ENCODE measurements around the gene PRDM11.
A peak's percentile ranks its signal among the peaks of the same experiment; 100 is the strongest.

The PRDM11 gene

GRCh38 chr11:45209000-45209879, 62.8 kb downstream of the PRDM11 start:
- Histone ChIP-seq H3K4me1 (ENCODE audit: control insufficient read depth, low read depth, low read length) (peaks cover 10% of the 10 kb centered on the region), H3K36me3 (ENCODE audit: control insufficient read depth, low read depth, low read length) (no peaks in the 10 kb centered on the region), H3K9me3 (ENCODE audit: control insufficient read depth, low read depth, low read length) (no peaks in the 10 kb centered on the region), H3K27ac (ENCODE audit: low read length) (no peak overlapping the region), H3K4me3 (ENCODE audit: low read length) (no peak overlapping the region), H3K9ac (ENCODE audit: low read length) (peak overlapping the region; percentile 34), H3K27me3 (ENCODE audit: control insufficient read depth, insufficient read depth, low read length) (no peaks in the 10 kb centered on the region)

GRCh38 chr11:45209891-45210699, 63.7 kb downstream of the PRDM11 start:
- no peaks in the 10 kb centered on the region for H3K36me3 ChIP-seq (ENCODE audit: control insufficient read depth, low read depth, low read length)
- H3K27ac ChIP-seq (ENCODE audit: low read length), result no peak overlapping the region
- no peak overlapping the region for H3K4me3 ChIP-seq (ENCODE audit: low read length)

GRCh38 chr11:45210846-45211245, 64.4 kb downstream of the PRDM11 start:
- Histone ChIP-seq H3K27me3 (ENCODE audit: control insufficient read depth, insufficient read depth, low read length) (no peaks in the 10 kb centered on the region), H3K9me3 (ENCODE audit: control insufficient read depth, low read depth, low read length) (no peaks in the 10 kb centered on the region), H3K36me3 (ENCODE audit: control insufficient read depth, low read depth, low read length) (no peaks in the 10 kb centered on the region), H3K9ac (ENCODE audit: low read length) (no peak overlapping the region), H3K4me3 (ENCODE audit: low read length) (no peak overlapping the region), H3K27ac (ENCODE audit: low read length) (no peak overlapping the region), H3K4me1 (ENCODE audit: control insufficient read depth, low read depth, low read length) (peaks cover 10% of the 10 kb centered on the region)

More at GRCh38 chr11:45209891-45210699, 63.7 kb downstream of the PRDM11 start:
- Histone ChIP-seq H3K9me3 (ENCODE audit: control insufficient read depth, low read depth, low read length) (no peaks in the 10 kb centered on the region), H3K4me1 (ENCODE audit: control insufficient read depth, low read depth, low read length) (peaks cover 10% of the 10 kb centered on the region), H3K9ac (ENCODE audit: low read length) (peak overlapping the region; percentile 34), H3K27me3 (ENCODE audit: control insufficient read depth, insufficient read depth, low read length) (no peaks in the 10 kb centered on the region)

GRCh38 chr11:45211732-45212131, 65.3 kb downstream of the PRDM11 start:
- H3K27me3 ChIP-seq (ENCODE audit: control insufficient read depth, insufficient read depth, low read length), result no peaks in the 10 kb centered on the region
- no peak overlapping the region for H3K9ac ChIP-seq (ENCODE audit: low read length)
- H3K9me3 ChIP-seq (ENCODE audit: control insufficient read depth, low read depth, low read length), result no peaks in the 10 kb centered on the region
- H3K4me1 ChIP-seq (ENCODE audit: control insufficient read depth, low read depth, low read length), result peaks cover 10% of the 10 kb centered on the region
- H3K36me3 ChIP-seq (ENCODE audit: control insufficient read depth, low read depth, low read length), result no peaks in the 10 kb centered on the region
- H3K4me3 ChIP-seq (ENCODE audit: low read length), result no peak overlapping the region
- no peak overlapping the region for H3K27ac ChIP-seq (ENCODE audit: low read length)

- Histone ChIP-seq H3K27me3 (ENCODE audit: control insufficient read depth, insufficient read depth, low read length) (no peaks in the 10 kb centered on the region), H3K9me3 (ENCODE audit: control insufficient read depth, low read depth, low read length) (no peaks in the 10 kb centered on the region), H3K4me3 (ENCODE audit: low read length) (no peak overlapping the region), H3K9ac (ENCODE audit: low read length) (no peak overlapping the region), H3K27ac (ENCODE audit: low read length) (no peak overlapping the region), H3K4me1 (ENCODE audit: control insufficient read depth, low read depth, low read length) (peaks cover 10% of the 10 kb centered on the region), H3K36me3 (ENCODE audit: control insufficient read depth, low read depth, low read length) (no peaks in the 10 kb centered on the region)
These were observed 66.3 kb downstream of the PRDM11 start for GRCh38 chr11:45212566-45213315.

GRCh38 chr11:45213316-45213665, 66.9 kb downstream of the PRDM11 start:
- peaks cover 10% of the 10 kb centered on the region for H3K4me1 ChIP-seq (ENCODE audit: control insufficient read depth, low read depth, low read length)

GRCh38 chr11:45213717-45214116, 67.3 kb downstream of the PRDM11 start:
- H3K9me3 ChIP-seq (ENCODE audit: control insufficient read depth, low read depth, low read length), result no peaks in the 10 kb centered on the region
- H3K27ac ChIP-seq (ENCODE audit: low read length), result no peak overlapping the region
- H3K4me3 ChIP-seq (ENCODE audit: low read length), result no peak overlapping the region
- no peaks in the 10 kb centered on the region for H3K27me3 ChIP-seq (ENCODE audit: control insufficient read depth, insufficient read depth, low read length)
- H3K9ac ChIP-seq (ENCODE audit: low read length), result no peak overlapping the region
- H3K4me1 ChIP-seq (ENCODE audit: control insufficient read depth, low read depth, low read length), result peaks cover 10% of the 10 kb centered on the region
- no peaks in the 10 kb centered on the region for H3K36me3 ChIP-seq (ENCODE audit: control insufficient read depth, low read depth, low read length)

More at GRCh38 chr11:45213316-45213665, 66.9 kb downstream of the PRDM11 start:
- no peaks in the 10 kb centered on the region for H3K9me3 ChIP-seq (ENCODE audit: control insufficient read depth, low read depth, low read length)
- H3K27me3 ChIP-seq (ENCODE audit: control insufficient read depth, insufficient read depth, low read length), result no peaks in the 10 kb centered on the region
- no peak overlapping the region for H3K4me3 ChIP-seq (ENCODE audit: low read length)
- H3K9ac ChIP-seq (ENCODE audit: low read length), result no peak overlapping the region
- no peak overlapping the region for H3K27ac ChIP-seq (ENCODE audit: low read length)
- no peaks in the 10 kb centered on the region for H3K36me3 ChIP-seq (ENCODE audit: control insufficient read depth, low read depth, low read length)

- Histone ChIP-seq H3K9ac (ENCODE audit: low read length) (no peak overlapping the region), H3K27ac (ENCODE audit: low read length) (no peak overlapping the region), H3K9me3 (ENCODE audit: control insufficient read depth, low read depth, low read length) (no peaks in the 10 kb centered on the region), H3K36me3 (ENCODE audit: control insufficient read depth, low read depth, low read length) (no peaks in the 10 kb centered on the region), H3K4me1 (ENCODE audit: control insufficient read depth, low read depth, low read length) (peaks cover 4% of the 10 kb centered on the region), H3K4me3 (ENCODE audit: low read length) (no peak overlapping the region), H3K27me3 (ENCODE audit: control insufficient read depth, insufficient read depth, low read length) (no peaks in the 10 kb centered on the region)
These were observed 68.8 kb downstream of the PRDM11 start for GRCh38 chr11:45215098-45215865.

GRCh38 chr11:45216031-45216430, 69.6 kb downstream of the PRDM11 start:
- H3K27ac ChIP-seq (ENCODE audit: low read length), result no peak overlapping the region
- H3K9ac ChIP-seq (ENCODE audit: low read length), result no peak overlapping the region
- no peaks in the 10 kb centered on the region for H3K9me3 ChIP-seq (ENCODE audit: control insufficient read depth, low read depth, low read length)
- H3K4me1 ChIP-seq (ENCODE audit: control insufficient read depth, low read depth, low read length), result no peaks in the 10 kb centered on the region
- no peaks in the 10 kb centered on the region for H3K36me3 ChIP-seq (ENCODE audit: control insufficient read depth, low read depth, low read length)
- H3K4me3 ChIP-seq (ENCODE audit: low read length), result no peak overlapping the region
- H3K27me3 ChIP-seq (ENCODE audit: control insufficient read depth, insufficient read depth, low read length), result no peaks in the 10 kb centered on the region

- H3K9me3 ChIP-seq (ENCODE audit: control insufficient read depth, low read depth, low read length), result no peaks in the 10 kb centered on the region
- H3K9ac ChIP-seq (ENCODE audit: low read length), result no peak overlapping the region
- H3K36me3 ChIP-seq (ENCODE audit: control insufficient read depth, low read depth, low read length), result no peaks in the 10 kb centered on the region
- no peak overlapping the region for H3K4me3 ChIP-seq (ENCODE audit: low read length)
- no peaks in the 10 kb centered on the region for H3K27me3 ChIP-seq (ENCODE audit: control insufficient read depth, insufficient read depth, low read length)
- H3K27ac ChIP-seq (ENCODE audit: low read length), result no peak overlapping the region
- no peaks in the 10 kb centered on the region for H3K4me1 ChIP-seq (ENCODE audit: control insufficient read depth, low read depth, low read length)
These were observed 70.5 kb downstream of the PRDM11 start for GRCh38 chr11:45216901-45217300.

GRCh38 chr11:45217991-45218390, 71.6 kb downstream of the PRDM11 start:
- Histone ChIP-seq H3K9me3 (ENCODE audit: control insufficient read depth, low read depth, low read length) (no peaks in the 10 kb centered on the region), H3K4me3 (ENCODE audit: low read length) (no peak overlapping the region), H3K9ac (ENCODE audit: low read length) (no peak overlapping the region), H3K4me1 (ENCODE audit: control insufficient read depth, low read depth, low read length) (no peaks in the 10 kb centered on the region), H3K36me3 (ENCODE audit: control insufficient read depth, low read depth, low read length) (no peaks in the 10 kb centered on the region), H3K27me3 (ENCODE audit: control insufficient read depth, insufficient read depth, low read length) (no peaks in the 10 kb centered on the region), H3K27ac (ENCODE audit: low read length) (no peak overlapping the region)

Data from iPS-18a (cell line).